ENCODE data around the gene ZNF385D. TPM values are rescaled to one million over a fixed set of nuclear protein-coding genes. Genes with fewer than 3 reads are reported as not detected.

ZNF385D gene
- total and polyA plus RNA-seq, 2 experiments from 2014 or later = 2.7 to 12.3 TPM

DNA sequence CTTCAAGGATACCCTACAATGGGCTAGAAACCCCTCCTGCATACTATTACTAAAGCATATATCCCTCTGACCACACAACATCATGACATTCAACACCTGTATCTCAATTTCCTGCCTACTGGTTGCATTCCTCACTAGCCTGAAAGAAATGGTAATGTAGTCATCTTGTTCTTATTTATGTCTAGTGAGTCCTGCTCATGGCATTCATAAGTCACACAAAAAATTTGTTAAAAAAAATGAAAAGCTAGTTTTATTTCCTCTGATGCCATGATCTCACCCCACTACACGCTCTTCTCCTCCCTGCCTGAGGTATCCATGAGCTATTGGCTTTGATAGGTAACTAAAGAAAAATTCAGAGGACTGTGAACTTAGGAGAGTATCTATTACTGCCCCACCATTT lies 284.5 kb downstream of the ZNF385D start:
- DNase-seq (ENCODE audit: low spot score) (no peak), ATAC-seq (no peak)
- Mint-ChIP-seq H3K27ac (no peak overlapping the region), H3K36me3 (ENCODE audit: low read depth) (no peaks in the 10 kb centered on the region), H3K27me3 (ENCODE audit: insufficient read depth, low read depth, poor library complexity) (no peaks in the 10 kb centered on the region), H3K4me1 (no peaks in the 10 kb centered on the region; the same call in 2 of the 3 replicates), H3K9me3 (no peaks in the 10 kb centered on the region; the same call in 2 of the 3 replicates), H3K4me3 (no peak overlapping the region)
- Histone ChIP-seq H4K20me1 (replicated peaks; ENCODE audit: insufficient read depth) (no peaks in the 10 kb centered on the region), H3K36me3 (ENCODE audit: insufficient read depth) (no peaks in the 10 kb centered on the region), H3K9me2 (ENCODE audit: insufficient read depth) (no peaks in the 10 kb centered on the region), H3K79me2 (replicated peaks; ENCODE audit: insufficient read depth) (no peaks in the 10 kb centered on the region), H3K27me3 (ENCODE audit: insufficient read depth) (no peaks in the 10 kb centered on the region), H3K4me3 (no peak overlapping the region), H3K27ac (ENCODE audit: low read depth) (no peak overlapping the region), H3K4me2 (no peak overlapping the region), H3K4me1 (ENCODE audit: insufficient read depth) (no peaks in the 10 kb centered on the region), H2AFZ (no peak overlapping the region), H3F3A (replicated peaks; ENCODE audit: low read depth) (no peaks in the 10 kb centered on the region)
- TF ChIP-seq ZNF114 (CRISPR knock-in tag; IDR thresholded peaks at IDR 0.05) (no peak), NANOG (IDR thresholded peaks at IDR 0.05; ENCODE audit: borderline replicate concordance) (no peak), JUNB (IDR thresholded peaks at IDR 0.05; ENCODE audit: unreplicated experiment) (no peak), EZH2phosphoT487 (IDR thresholded peaks at IDR 0.05; ENCODE audit: unreplicated experiment) (no peak), POLR2AphosphoS5 (IDR thresholded peaks at IDR 0.05; ENCODE audit: low read depth) (no peak), CREB1 (CRISPR knock-in tag; IDR thresholded peaks at IDR 0.05; ENCODE audit: low read depth) (no peak), EZH2 (IDR thresholded peaks at IDR 0.05; ENCODE audit: low read depth, unreplicated experiment) (no peak), ZNF331 (CRISPR knock-in tag; IDR thresholded peaks at IDR 0.05; ENCODE audit: low read depth) (no peak)
- TF ChIP-seq, protein P1, sequence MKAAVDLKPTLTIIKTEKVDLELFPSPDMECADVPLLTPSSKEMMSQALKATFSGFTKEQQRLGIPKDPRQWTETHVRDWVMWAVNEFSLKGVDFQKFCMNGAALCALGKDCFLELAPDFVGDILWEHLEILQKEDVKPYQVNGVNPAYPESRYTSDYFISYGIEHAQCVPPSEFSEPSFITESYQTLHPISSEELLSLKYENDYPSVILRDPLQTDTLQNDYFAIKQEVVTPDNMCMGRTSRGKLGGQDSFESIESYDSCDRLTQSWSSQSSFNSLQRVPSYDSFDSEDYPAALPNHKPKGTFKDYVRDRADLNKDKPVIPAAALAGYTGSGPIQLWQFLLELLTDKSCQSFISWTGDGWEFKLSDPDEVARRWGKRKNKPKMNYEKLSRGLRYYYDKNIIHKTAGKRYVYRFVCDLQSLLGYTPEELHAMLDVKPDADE (IDR thresholded peaks at IDR 0.05) = no peak
- TF ChIP-seq, protein P2, sequence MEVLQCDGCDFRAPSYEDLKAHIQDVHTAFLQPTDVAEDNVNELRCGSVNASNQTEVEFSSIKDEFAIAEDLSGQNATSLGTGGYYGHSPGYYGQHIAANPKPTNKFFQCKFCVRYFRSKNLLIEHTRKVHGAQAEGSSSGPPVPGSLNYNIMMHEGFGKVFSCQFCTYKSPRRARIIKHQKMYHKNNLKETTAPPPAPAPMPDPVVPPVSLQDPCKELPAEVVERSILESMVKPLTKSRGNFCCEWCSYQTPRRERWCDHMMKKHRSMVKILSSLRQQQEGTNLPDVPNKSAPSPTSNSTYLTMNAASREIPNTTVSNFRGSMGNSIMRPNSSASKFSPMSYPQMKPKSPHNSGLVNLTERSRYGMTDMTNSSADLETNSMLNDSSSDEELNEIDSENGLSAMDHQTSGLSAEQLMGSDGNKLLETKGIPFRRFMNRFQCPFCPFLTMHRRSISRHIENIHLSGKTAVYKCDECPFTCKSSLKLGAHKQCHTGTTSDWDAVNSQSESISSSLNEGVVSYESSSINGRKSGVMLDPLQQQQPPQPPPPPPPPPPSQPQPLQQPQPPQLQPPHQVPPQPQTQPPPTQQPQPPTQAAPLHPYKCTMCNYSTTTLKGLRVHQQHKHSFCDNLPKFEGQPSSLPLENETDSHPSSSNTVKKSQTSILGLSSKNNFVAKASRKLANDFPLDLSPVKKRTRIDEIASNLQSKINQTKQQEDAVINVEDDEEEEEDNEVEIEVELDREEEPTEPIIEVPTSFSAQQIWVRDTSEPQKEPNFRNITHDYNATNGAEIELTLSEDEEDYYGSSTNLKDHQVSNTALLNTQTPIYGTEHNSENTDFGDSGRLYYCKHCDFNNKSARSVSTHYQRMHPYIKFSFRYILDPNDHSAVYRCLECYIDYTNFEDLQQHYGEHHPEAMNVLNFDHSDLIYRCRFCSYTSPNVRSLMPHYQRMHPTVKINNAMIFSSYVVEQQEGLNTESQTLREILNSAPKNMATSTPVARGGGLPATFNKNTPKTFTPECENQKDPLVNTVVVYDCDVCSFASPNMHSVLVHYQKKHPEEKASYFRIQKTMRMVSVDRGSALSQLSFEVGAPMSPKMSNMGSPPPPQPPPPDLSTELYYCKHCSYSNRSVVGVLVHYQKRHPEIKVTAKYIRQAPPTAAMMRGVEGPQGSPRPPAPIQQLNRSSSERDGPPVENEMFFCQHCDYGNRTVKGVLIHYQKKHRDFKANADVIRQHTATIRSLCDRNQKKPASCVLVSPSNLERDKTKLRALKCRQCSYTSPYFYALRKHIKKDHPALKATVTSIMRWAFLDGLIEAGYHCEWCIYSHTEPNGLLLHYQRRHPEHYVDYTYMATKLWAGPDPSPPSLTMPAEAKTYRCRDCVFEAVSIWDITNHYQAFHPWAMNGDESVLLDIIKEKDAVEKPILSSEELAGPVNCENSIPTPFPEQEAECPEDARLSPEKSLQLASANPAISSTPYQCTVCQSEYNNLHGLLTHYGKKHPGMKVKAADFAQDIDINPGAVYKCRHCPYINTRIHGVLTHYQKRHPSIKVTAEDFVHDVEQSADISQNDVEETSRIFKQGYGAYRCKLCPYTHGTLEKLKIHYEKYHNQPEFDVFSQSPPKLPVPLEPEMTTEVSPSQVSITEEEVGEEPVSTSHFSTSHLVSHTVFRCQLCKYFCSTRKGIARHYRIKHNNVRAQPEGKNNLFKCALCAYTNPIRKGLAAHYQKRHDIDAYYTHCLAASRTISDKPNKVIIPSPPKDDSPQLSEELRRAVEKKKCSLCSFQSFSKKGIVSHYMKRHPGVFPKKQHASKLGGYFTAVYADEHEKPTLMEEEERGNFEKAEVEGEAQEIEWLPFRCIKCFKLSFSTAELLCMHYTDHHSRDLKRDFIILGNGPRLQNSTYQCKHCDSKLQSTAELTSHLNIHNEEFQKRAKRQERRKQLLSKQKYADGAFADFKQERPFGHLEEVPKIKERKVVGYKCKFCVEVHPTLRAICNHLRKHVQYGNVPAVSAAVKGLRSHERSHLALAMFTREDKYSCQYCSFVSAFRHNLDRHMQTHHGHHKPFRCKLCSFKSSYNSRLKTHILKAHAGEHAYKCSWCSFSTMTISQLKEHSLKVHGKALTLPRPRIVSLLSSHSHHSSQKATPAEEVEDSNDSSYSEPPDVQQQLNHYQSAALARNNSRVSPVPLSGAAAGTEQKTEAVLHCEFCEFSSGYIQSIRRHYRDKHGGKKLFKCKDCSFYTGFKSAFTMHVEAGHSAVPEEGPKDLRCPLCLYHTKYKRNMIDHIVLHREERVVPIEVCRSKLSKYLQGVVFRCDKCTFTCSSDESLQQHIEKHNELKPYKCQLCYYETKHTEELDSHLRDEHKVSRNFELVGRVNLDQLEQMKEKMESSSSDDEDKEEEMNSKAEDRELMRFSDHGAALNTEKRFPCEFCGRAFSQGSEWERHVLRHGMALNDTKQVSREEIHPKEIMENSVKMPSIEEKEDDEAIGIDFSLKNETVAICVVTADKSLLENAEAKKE (CRISPR knock-in tag; IDR thresholded peaks at IDR 0.05) = no peak
- TF ChIP-seq, protein P3, sequence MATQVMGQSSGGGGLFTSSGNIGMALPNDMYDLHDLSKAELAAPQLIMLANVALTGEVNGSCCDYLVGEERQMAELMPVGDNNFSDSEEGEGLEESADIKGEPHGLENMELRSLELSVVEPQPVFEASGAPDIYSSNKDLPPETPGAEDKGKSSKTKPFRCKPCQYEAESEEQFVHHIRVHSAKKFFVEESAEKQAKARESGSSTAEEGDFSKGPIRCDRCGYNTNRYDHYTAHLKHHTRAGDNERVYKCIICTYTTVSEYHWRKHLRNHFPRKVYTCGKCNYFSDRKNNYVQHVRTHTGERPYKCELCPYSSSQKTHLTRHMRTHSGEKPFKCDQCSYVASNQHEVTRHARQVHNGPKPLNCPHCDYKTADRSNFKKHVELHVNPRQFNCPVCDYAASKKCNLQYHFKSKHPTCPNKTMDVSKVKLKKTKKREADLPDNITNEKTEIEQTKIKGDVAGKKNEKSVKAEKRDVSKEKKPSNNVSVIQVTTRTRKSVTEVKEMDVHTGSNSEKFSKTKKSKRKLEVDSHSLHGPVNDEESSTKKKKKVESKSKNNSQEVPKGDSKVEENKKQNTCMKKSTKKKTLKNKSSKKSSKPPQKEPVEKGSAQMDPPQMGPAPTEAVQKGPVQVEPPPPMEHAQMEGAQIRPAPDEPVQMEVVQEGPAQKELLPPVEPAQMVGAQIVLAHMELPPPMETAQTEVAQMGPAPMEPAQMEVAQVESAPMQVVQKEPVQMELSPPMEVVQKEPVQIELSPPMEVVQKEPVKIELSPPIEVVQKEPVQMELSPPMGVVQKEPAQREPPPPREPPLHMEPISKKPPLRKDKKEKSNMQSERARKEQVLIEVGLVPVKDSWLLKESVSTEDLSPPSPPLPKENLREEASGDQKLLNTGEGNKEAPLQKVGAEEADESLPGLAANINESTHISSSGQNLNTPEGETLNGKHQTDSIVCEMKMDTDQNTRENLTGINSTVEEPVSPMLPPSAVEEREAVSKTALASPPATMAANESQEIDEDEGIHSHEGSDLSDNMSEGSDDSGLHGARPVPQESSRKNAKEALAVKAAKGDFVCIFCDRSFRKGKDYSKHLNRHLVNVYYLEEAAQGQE (IDR thresholded peaks at IDR 0.05; ENCODE audit: unreplicated experiment) = no peak

Data from GM23338 (cell line).